ENCODE data around the gene FADS3. TPM values are rescaled to one million over a fixed set of nuclear protein-coding genes. Genes with fewer than 3 reads are reported as not detected.
A peak's percentile ranks its signal among the peaks of the same experiment; 100 is the strongest.

FADS3 gene
- total and polyA plus RNA-seq, 2 of the 4 experiments (the other 2 are of a cell fraction) = 54.5 to 110 TPM

- H3K4me2 ChIP-seq (ENCODE audit: low read depth, low read length) = no peak overlapping the region
- H3K27me3 ChIP-seq (ENCODE audit: control insufficient read depth, insufficient read depth, low read length) = no peaks in the 10 kb centered on the region
- no peak overlapping the region for H4K8ac ChIP-seq (ENCODE audit: low read depth in 2 of 2, low read length in 2 of 2)
- no peak overlapping the region for H3K4ac ChIP-seq (ENCODE audit: low read depth, low read length)
- H2AK5ac ChIP-seq (ENCODE audit: low read depth, low read length) = peak overlapping the region; percentile 81
- peaks cover 3% of the 10 kb centered on the region; the same call in 1 of the 2 replicates for H3K4me1 ChIP-seq (ENCODE audit: control insufficient read depth, insufficient read depth, low read length)
- H2BK15ac ChIP-seq (ENCODE audit: low read depth, low read length) = no peak overlapping the region
- no peaks in the 10 kb centered on the region for H3K79me1 ChIP-seq (ENCODE audit: low read depth in 1 of 2, low read length in 2 of 2)
- ChIA-PET CTCF (interaction anchor here (0.6 to 5.2 kb wide), 11 partner anchors 10 to 215 kb away, joined by 3 to 52 read pairs (median 3); partner anchors contain the start of gene BEST1), POLR2A (ENCODE audit: unreplicated experiment) (interaction anchor here (0.6 kb wide), 1 partner anchor 64 kb away, joined by 4 read pairs; no protein-coding TSS in a partner anchor)
- H3K14ac ChIP-seq (replicated peaks; ENCODE audit: low read depth, low read length) = no peak overlapping the region
- no peak overlapping the region; the same call in 1 of the 2 replicates for H4K5ac ChIP-seq (ENCODE audit: low read depth, low read length)
- ATAC-seq (ENCODE audit: low read depth) (peak; percentile 75), DNase-seq (peak; percentile 53)
- H2BK120ac ChIP-seq (ENCODE audit: low read depth, low read length) = no peak overlapping the region
- no peak overlapping the region for H3K27ac ChIP-seq (ENCODE audit: insufficient read depth, low read length)
- BruUV-seq (replicated peaks) = no TSS peak
- 0 out of 2 replicates have a peak overlapping the region, but pooled peaks have one; percentile 1 for H3K56ac ChIP-seq (ENCODE audit: extremely low read depth, insufficient read depth, low read length)
- peak overlapping the region; percentile 61 for H2AFZ ChIP-seq (replicated peaks; ENCODE audit: low read length, poor library complexity)
- no peak overlapping the region for H3K4me3 ChIP-seq (ENCODE audit: insufficient read depth, low read depth, low read length)
- H2AK9ac ChIP-seq (replicated peaks; ENCODE audit: low read depth, low read length, poor library complexity) = peak overlapping the region; percentile 85
- no peaks in the 10 kb centered on the region for H4K20me1 ChIP-seq (ENCODE audit: insufficient read depth, low read length)
- no peak overlapping the region for H3K18ac ChIP-seq (ENCODE audit: low read depth, low read length)
- dilution Hi-C loops (cut with HindIII; ENCODE audit: low sequenced_read_pairs, unreplicated experiment) = no loop called here
- WGBS, 2 experiments (ENCODE audit: extremely low coverage in 2 of 2, insufficient read length in 1 of 2) = 73% methylated on average over 3 of the region's 17 CpGs; no CpG with 5 or more reads in 1 of the 2 experiments
- in situ Hi-C loops (cut with MboI; ENCODE audit: low sequenced_read_pairs) = loop anchor here (5.0 kb wide), 2 partner anchors 50 to 210 kb away; no protein-coding TSS in a partner anchor
- no peak overlapping the region for H3K23ac ChIP-seq (ENCODE audit: low read depth, low read length)
- no peaks in the 10 kb centered on the region for H3K36me3 ChIP-seq (ENCODE audit: control insufficient read depth, insufficient read depth, low read length)
- H2BK20ac ChIP-seq (ENCODE audit: low read depth, low read length) = no peak overlapping the region
- H3K9ac ChIP-seq (ENCODE audit: low read depth, low read length) = no peak overlapping the region
- no peak overlapping the region for H4K91ac ChIP-seq (ENCODE audit: insufficient read depth, low read depth, low read length)
- intact Hi-C loops (cut with micrococcal nuclease) = loop anchor here (1.0 to 2.0 kb wide), 2 partner anchors 27 to 185 kb away; no protein-coding TSS in a partner anchor
- no peaks in the 10 kb centered on the region for H3K9me3 ChIP-seq (ENCODE audit: control insufficient read depth, insufficient read depth, low read length)
- H3K9me1 ChIP-seq (ENCODE audit: insufficient read depth, low read length) = no peaks in the 10 kb centered on the region
- H2BK5ac ChIP-seq (ENCODE audit: low read depth, low read length, poor library complexity, severe bottlenecking) = no peak overlapping the region
- TF ChIP-seq RFX5 (IDR thresholded peaks at IDR 0.05; ENCODE audit: low read depth, low read length) (no peak), NFE2L2 (IDR thresholded peaks at IDR 0.05; ENCODE audit: low read depth, low read length) (no peak), RAD21 (IDR thresholded peaks at IDR 0.05; ENCODE audit: low read length) (peak; percentile 91), ELK1 (IDR thresholded peaks at IDR 0.05; ENCODE audit: borderline replicate concordance, low read depth, low read length) (no peak), RCOR1 (IDR thresholded peaks at IDR 0.05; ENCODE audit: insufficient replicate concordance, low read length) (no peak), MAFK (IDR thresholded peaks at IDR 0.05; ENCODE audit: low read depth, low read length) (no peak), MAZ (IDR thresholded peaks at IDR 0.05; ENCODE audit: borderline replicate concordance, low read depth, low read length) (peak; percentile 62; the same call in 1 of the 2 replicates), POLR2A (IDR thresholded peaks at IDR 0.05; ENCODE audit: low read depth, low read length) (no peak), CEBPB (IDR thresholded peaks at IDR 0.05; ENCODE audit: low read depth, low read length) (no peak), CHD1 (IDR thresholded peaks at IDR 0.05; ENCODE audit: low read depth, low read length) (no peak), FOS (IDR thresholded peaks at IDR 0.05; ENCODE audit: low read depth, low read length) (no peak), MXI1 (IDR thresholded peaks at IDR 0.05; ENCODE audit: borderline replicate concordance, low read depth, low read length) (no peak)
- TF ChIP-seq, protein P1, sequence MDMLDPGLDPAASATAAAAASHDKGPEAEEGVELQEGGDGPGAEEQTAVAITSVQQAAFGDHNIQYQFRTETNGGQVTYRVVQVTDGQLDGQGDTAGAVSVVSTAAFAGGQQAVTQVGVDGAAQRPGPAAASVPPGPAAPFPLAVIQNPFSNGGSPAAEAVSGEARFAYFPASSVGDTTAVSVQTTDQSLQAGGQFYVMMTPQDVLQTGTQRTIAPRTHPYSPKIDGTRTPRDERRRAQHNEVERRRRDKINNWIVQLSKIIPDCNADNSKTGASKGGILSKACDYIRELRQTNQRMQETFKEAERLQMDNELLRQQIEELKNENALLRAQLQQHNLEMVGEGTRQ (IDR thresholded peaks at IDR 0.05; ENCODE audit: low read depth, low read length) = no peak
- TF ChIP-seq, protein P2, sequence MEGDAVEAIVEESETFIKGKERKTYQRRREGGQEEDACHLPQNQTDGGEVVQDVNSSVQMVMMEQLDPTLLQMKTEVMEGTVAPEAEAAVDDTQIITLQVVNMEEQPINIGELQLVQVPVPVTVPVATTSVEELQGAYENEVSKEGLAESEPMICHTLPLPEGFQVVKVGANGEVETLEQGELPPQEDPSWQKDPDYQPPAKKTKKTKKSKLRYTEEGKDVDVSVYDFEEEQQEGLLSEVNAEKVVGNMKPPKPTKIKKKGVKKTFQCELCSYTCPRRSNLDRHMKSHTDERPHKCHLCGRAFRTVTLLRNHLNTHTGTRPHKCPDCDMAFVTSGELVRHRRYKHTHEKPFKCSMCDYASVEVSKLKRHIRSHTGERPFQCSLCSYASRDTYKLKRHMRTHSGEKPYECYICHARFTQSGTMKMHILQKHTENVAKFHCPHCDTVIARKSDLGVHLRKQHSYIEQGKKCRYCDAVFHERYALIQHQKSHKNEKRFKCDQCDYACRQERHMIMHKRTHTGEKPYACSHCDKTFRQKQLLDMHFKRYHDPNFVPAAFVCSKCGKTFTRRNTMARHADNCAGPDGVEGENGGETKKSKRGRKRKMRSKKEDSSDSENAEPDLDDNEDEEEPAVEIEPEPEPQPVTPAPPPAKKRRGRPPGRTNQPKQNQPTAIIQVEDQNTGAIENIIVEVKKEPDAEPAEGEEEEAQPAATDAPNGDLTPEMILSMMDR (conservative IDR thresholded peaks at IDR 0.05; ENCODE audit: low read depth, low read length) = peak; percentile 88
Measured at GRCh38 chr11:61897387-61898246, 6.3 kb upstream of the FADS3 start.
